Ascending aorta (tissue), 2 donors: Measurements from ENCODE around the gene GPR152. TPM values are rescaled to one million over a fixed set of nuclear protein-coding genes. Genes with fewer than 3 reads are reported as not detected.

Experiments
- DNase-seq, 2 donors: peaks; one replicate each; pipeline ENCODE4 v3.0.0-alpha.2; 2019; ENCODE audit warnings: low spot score in 2 of 2
- H3K27ac ChIP-seq, 2 donors: fragments of 200-600 bp; sonication (generic); one replicate each; pipeline ENCODE4 v1.5.1; 2016 to 2017; ENCODE audit warnings: mild to moderate bottlenecking in 1 of 2
- H3K27me3 ChIP-seq: fragments of 200-600 bp; sonication (generic); one replicate; pipeline ENCODE4 v1.5.1; 2017
- H3K36me3 ChIP-seq, 2 donors: fragments of 200-600 bp; sonication (generic); one replicate each; pipeline ENCODE4 v1.5.1; 2016
- H3K4me1 ChIP-seq, 2 donors: fragments of 200-600 bp; sonication (generic); one replicate each; pipeline ENCODE4 v1.5.1; 2016 to 2017; ENCODE audit warnings: mild to moderate bottlenecking in 1 of 2
- H3K4me3 ChIP-seq, 2 donors: fragments of 200-600 bp; sonication (generic); one replicate each; pipeline ENCODE4 v1.5.1; 2016 to 2017; ENCODE audit warnings: mild to moderate bottlenecking in 1 of 2
- H3K9me3 ChIP-seq, 2 donors: fragments of 200-600 bp; sonication (generic); one replicate each; pipeline ENCODE4 v1.5.1; 2016
- CTCF ChIP-seq, 3 experiments: fragments of 200-600 bp in 2 of 3; fragments of 450-650 bp in 1 of 3; sonication (generic) in 2 of 3; IDR thresholded peaks; one replicate each; pipeline ENCODE4 v1.5.1; 2016 to 2019; ENCODE audit warnings: antibody characterized with exemption in 3 of 3, mild to moderate bottlenecking in 1 of 3, moderate library complexity in 1 of 3
- intact Hi-C: fragments of 100-400 bp; cut with DNase I; formaldehyde crosslinking; loops from one replicate; pipeline ENCODE4 v1.15.1; 2023
- total RNA-seq: library from RNA; depleted of rRNA; stranded (reverse); fragments of >200 nt; gene quantifications from one replicate; pipeline ENCODE4 v1.1.0, GENCODE V29; 2016

Gene GPR152
- total RNA-seq, 1 donor from 2014 or later: not detected

- no peak for TF ChIP-seq CTCF (IDR thresholded peaks at IDR 0.05)
- intact Hi-C loops: no loop called here
- no peaks in the 10 kb centered on the region for H3K27me3 ChIP-seq
- DNase-seq: no peak
- H3K27ac ChIP-seq: no peak overlapping the region
- H3K36me3 ChIP-seq: peaks cover 20 to 41% of the 10 kb centered on the region in 2 donors
- no peaks in the 10 kb centered on the region for H3K9me3 ChIP-seq
- peaks cover 0 to 3% of the 10 kb centered on the region in 2 donors for H3K4me1 ChIP-seq
- H3K4me3 ChIP-seq: no peak overlapping the region
These were observed 46.0 kb upstream of the GPR152 start for GRCh38 chr11:67498544-67498972.

GRCh38 chr11:67497656-67498291, 45.2 kb upstream of the GPR152 start:
- DNase-seq: no peak
- intact Hi-C loops: no loop called here
- Histone ChIP-seq H3K27ac (no peak overlapping the region), H3K4me1 (no peaks in the 10 kb centered on the region), H3K36me3 (peaks cover 28 to 49% of the 10 kb centered on the region in 2 donors), H3K27me3 (no peaks in the 10 kb centered on the region), H3K4me3 (no peak overlapping the region), H3K9me3 (no peaks in the 10 kb centered on the region)
- no peak for TF ChIP-seq CTCF (IDR thresholded peaks at IDR 0.05)

GRCh38 chr11:67496113-67496512, 43.6 kb upstream of the GPR152 start:
- DNase-seq: no peak
- no peaks in the 10 kb centered on the region for H3K4me1 ChIP-seq
- no peak overlapping the region for H3K4me3 ChIP-seq
- no peak overlapping the region for H3K27ac ChIP-seq
- H3K36me3 ChIP-seq: peaks cover 42 to 58% of the 10 kb centered on the region in 2 donors
- no peaks in the 10 kb centered on the region for H3K9me3 ChIP-seq
- no peaks in the 10 kb centered on the region for H3K27me3 ChIP-seq
- no peak for TF ChIP-seq CTCF (IDR thresholded peaks at IDR 0.05)
- intact Hi-C loops: no loop called here

- Histone ChIP-seq H3K4me3 (no peak overlapping the region), H3K27me3 (no peaks in the 10 kb centered on the region), H3K27ac (no peak overlapping the region), H3K4me1 (no peaks in the 10 kb centered on the region), H3K9me3 (no peaks in the 10 kb centered on the region), H3K36me3 (peaks cover 49 to 65% of the 10 kb centered on the region in 2 donors)
- no peak for DNase-seq
- intact Hi-C loops: no loop called here
- TF ChIP-seq CTCF (IDR thresholded peaks at IDR 0.05): no peak
These were observed 42.9 kb upstream of the GPR152 start for GRCh38 chr11:67495234-67496005.

- no peak for TF ChIP-seq CTCF (IDR thresholded peaks at IDR 0.05)
- intact Hi-C loops: no loop called here
- no peak for DNase-seq
These were observed 42.1 kb upstream of the GPR152 start for GRCh38 chr11:67494371-67495233.

More at GRCh38 chr11:67494371-67495233, 42.1 kb upstream of the GPR152 start:
- Histone ChIP-seq H3K36me3 (peaks cover 58 to 70% of the 10 kb centered on the region in 2 donors), H3K27ac (no peak overlapping the region), H3K27me3 (no peaks in the 10 kb centered on the region), H3K4me1 (no peaks in the 10 kb centered on the region), H3K9me3 (no peaks in the 10 kb centered on the region), H3K4me3 (no peak overlapping the region)
